A549 (cell line): ENCODE results near the gene ZNF578.

Source experiments
- POLR2A ChIP-seq: IDR thresholded peaks from 2 replicates; pipeline ENCODE4 v1.6.1; 2012; ENCODE audit warnings: mild to moderate bottlenecking, low read length
- RCOR1 ChIP-seq: fragments of 150-350 bp; IDR thresholded peaks from 2 replicates; pipeline ENCODE4 v1.6.1; 2014; ENCODE audit warnings: antibody characterized with exemption, low read length, low read depth
- RFX5 ChIP-seq: fragments of 450-650 bp; IDR thresholded peaks from 2 replicates; pipeline ENCODE4 v1.7.1; 2014; ENCODE audit warnings: antibody characterized with exemption, mild to moderate bottlenecking, moderate library complexity
- SMC3 ChIP-seq: fragments of >200 bp; sonication (Bioruptor Twin); formaldehyde crosslinking; IDR thresholded peaks from 3 replicates; pipeline ENCODE4 v1.6.1; 2018; ENCODE audit warnings: inconsistent platforms
- SREBF2 ChIP-seq: fragments of 450-650 bp; IDR thresholded peaks from 2 replicates; pipeline ENCODE4 v1.6.1; 2014; ENCODE audit warnings: mild to moderate bottlenecking, moderate library complexity
- TF ChIP-seq, protein P1 (sequence below): fragments of >200 bp; sonication (Bioruptor Twin); formaldehyde crosslinking; IDR thresholded peaks from 3 replicates; pipeline ENCODE4 v1.5.1; 2016
- TF ChIP-seq, protein P2 (sequence below): IDR thresholded peaks from 2 replicates; pipeline ENCODE4 v1.6.1; 2012
- TF ChIP-seq, protein P3 (sequence below): fragments of 200-600 bp; sonication (generic); IDR thresholded peaks from 2 replicates; pipeline ENCODE4 v1.6.1; 2016; ENCODE audit warnings: antibody characterized with exemption, mild to moderate bottlenecking, moderate library complexity
- TF ChIP-seq, protein P4 (sequence below): fragments of 150-350 bp; IDR thresholded peaks from 2 replicates; pipeline ENCODE4 v1.6.1; 2014; ENCODE audit warnings: low read depth, mild to moderate bottlenecking, low read length

DNA sequence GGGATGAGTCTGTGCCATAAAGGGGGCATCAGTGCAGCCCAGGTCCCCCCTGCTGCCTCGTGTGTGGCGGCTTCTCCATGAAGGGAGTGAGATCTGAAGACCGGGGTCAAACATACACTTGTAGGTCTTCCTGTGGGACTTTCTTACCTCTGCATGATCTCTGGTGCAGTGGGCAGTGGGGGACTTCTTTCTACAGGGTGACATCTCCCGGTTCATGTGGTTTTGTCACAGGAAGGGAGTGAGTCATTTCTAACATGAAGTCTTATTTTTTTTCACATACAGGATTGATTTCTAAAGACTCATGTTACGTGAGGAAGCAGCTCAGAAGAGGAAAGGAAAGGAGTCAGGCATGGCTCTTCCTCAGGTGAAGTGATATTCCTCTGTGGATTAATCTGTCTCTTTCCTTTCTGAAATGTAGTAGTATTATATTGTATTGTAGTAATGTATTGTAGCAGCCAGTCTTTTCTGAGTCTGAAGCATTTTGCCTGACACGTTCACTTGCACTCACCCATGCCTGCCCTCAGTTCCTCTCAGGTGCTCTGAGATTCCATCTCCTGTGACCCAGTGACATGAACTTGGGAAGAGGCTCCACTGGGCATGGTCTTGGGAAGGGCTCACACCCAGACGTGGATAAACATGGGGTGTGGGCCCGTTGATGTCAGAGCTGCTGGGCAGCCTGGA lies 89.8 kb downstream of the ZNF578 start:
- TF ChIP-seq, protein P1, sequence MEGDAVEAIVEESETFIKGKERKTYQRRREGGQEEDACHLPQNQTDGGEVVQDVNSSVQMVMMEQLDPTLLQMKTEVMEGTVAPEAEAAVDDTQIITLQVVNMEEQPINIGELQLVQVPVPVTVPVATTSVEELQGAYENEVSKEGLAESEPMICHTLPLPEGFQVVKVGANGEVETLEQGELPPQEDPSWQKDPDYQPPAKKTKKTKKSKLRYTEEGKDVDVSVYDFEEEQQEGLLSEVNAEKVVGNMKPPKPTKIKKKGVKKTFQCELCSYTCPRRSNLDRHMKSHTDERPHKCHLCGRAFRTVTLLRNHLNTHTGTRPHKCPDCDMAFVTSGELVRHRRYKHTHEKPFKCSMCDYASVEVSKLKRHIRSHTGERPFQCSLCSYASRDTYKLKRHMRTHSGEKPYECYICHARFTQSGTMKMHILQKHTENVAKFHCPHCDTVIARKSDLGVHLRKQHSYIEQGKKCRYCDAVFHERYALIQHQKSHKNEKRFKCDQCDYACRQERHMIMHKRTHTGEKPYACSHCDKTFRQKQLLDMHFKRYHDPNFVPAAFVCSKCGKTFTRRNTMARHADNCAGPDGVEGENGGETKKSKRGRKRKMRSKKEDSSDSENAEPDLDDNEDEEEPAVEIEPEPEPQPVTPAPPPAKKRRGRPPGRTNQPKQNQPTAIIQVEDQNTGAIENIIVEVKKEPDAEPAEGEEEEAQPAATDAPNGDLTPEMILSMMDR, result no peak
- TF ChIP-seq RFX5 (no peak), RCOR1 (no peak), SMC3 (no peak), POLR2A (no peak), SREBF2 (no peak)
- TF ChIP-seq, protein P2, sequence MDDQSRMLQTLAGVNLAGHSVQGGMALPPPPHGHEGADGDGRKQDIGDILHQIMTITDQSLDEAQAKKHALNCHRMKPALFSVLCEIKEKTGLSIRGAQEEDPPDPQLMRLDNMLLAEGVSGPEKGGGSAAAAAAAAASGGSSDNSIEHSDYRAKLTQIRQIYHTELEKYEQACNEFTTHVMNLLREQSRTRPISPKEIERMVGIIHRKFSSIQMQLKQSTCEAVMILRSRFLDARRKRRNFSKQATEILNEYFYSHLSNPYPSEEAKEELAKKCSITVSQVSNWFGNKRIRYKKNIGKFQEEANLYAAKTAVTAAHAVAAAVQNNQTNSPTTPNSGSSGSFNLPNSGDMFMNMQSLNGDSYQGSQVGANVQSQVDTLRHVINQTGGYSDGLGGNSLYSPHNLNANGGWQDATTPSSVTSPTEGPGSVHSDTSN, result no peak
- TF ChIP-seq, protein P3, sequence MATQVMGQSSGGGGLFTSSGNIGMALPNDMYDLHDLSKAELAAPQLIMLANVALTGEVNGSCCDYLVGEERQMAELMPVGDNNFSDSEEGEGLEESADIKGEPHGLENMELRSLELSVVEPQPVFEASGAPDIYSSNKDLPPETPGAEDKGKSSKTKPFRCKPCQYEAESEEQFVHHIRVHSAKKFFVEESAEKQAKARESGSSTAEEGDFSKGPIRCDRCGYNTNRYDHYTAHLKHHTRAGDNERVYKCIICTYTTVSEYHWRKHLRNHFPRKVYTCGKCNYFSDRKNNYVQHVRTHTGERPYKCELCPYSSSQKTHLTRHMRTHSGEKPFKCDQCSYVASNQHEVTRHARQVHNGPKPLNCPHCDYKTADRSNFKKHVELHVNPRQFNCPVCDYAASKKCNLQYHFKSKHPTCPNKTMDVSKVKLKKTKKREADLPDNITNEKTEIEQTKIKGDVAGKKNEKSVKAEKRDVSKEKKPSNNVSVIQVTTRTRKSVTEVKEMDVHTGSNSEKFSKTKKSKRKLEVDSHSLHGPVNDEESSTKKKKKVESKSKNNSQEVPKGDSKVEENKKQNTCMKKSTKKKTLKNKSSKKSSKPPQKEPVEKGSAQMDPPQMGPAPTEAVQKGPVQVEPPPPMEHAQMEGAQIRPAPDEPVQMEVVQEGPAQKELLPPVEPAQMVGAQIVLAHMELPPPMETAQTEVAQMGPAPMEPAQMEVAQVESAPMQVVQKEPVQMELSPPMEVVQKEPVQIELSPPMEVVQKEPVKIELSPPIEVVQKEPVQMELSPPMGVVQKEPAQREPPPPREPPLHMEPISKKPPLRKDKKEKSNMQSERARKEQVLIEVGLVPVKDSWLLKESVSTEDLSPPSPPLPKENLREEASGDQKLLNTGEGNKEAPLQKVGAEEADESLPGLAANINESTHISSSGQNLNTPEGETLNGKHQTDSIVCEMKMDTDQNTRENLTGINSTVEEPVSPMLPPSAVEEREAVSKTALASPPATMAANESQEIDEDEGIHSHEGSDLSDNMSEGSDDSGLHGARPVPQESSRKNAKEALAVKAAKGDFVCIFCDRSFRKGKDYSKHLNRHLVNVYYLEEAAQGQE, result no peak
- TF ChIP-seq, protein P4, sequence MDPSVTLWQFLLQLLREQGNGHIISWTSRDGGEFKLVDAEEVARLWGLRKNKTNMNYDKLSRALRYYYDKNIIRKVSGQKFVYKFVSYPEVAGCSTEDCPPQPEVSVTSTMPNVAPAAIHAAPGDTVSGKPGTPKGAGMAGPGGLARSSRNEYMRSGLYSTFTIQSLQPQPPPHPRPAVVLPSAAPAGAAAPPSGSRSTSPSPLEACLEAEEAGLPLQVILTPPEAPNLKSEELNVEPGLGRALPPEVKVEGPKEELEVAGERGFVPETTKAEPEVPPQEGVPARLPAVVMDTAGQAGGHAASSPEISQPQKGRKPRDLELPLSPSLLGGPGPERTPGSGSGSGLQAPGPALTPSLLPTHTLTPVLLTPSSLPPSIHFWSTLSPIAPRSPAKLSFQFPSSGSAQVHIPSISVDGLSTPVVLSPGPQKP, result no peak
